Naive B cell (primary cell): Measurements from ENCODE around the gene SMYD3. TPM values are rescaled to one million over a fixed set of nuclear protein-coding genes. Genes with fewer than 3 reads are reported as not detected.

Source experiments
- ATAC-seq, 2 donors: fragments of 150-1000 bp; cut with Tn5 transposase; 2 replicates each; pipeline ENCODE4 v1.10.0; 2021; ENCODE audit warnings: low read depth in 2 of 2, mild to moderate bottlenecking in 2 of 2, moderate library complexity in 2 of 2
- DNase-seq: peaks from one replicate; pipeline ENCODE4 v3.0.0; 2022
- H3K27ac Mint-ChIP-seq, 6 donors: one replicate each; pipeline ENCODE4 v1.8.0; 2020 to 2022; ENCODE audit warnings: mild to moderate bottlenecking in 6 of 6, mixed read lengths in 6 of 6, moderate library complexity in 5 of 6, inconsistent platforms in 2 of 6
- H3K27me3 Mint-ChIP-seq, 3 donors: one replicate each; pipeline ENCODE4 v1.8.0; 2021 to 2022; ENCODE audit warnings: mixed read lengths in 3 of 3, mild to moderate bottlenecking in 1 of 3
- H3K36me3 Mint-ChIP-seq, 2 donors: one replicate each; pipeline ENCODE4 v1.8.0; 2020 to 2022; ENCODE audit warnings: mixed read lengths in 2 of 2, inconsistent platforms in 1 of 2, mild to moderate bottlenecking in 1 of 2
- H3K4me1 Mint-ChIP-seq, 3 donors: one replicate each; pipeline ENCODE4 v1.8.0; 2020 to 2022; ENCODE audit warnings: mixed read lengths in 3 of 3, inconsistent platforms in 1 of 3, mild to moderate bottlenecking in 1 of 3, moderate library complexity in 1 of 3
- H3K4me3 Mint-ChIP-seq, 8 donors: one replicate each; pipeline ENCODE4 v1.8.0; 2020 to 2022; ENCODE audit warnings: mild to moderate bottlenecking in 8 of 8, mixed read lengths in 8 of 8, moderate library complexity in 8 of 8, inconsistent platforms in 2 of 8
- H3K9me3 Mint-ChIP-seq, 7 donors: one replicate each; pipeline ENCODE4 v1.8.0; 2020 to 2022; ENCODE audit warnings: mixed read lengths in 7 of 7, mild to moderate bottlenecking in 5 of 7, inconsistent platforms in 2 of 7, moderate library complexity in 1 of 7
- polyA plus RNA-seq, 6 donors: library from polyadenylated mRNA; unstranded; fragments of 300-500 nt; fragmentation: Illumina TruSeq; gene quantifications; one replicate each; pipeline ENCODE4 v1.2.3, GENCODE V29; 2021; ENCODE audit warnings: low read depth in 6 of 6

SMYD3 gene
- polyA plus RNA-seq, 6 donors from 2014 or later, result 15.8 to 27.3 (median 19.5) TPM

GRCh38 chr1:246159279-246160227 is 347.5 kb downstream of the SMYD3 start:
- Mint-ChIP-seq H3K4me1 (peaks cover 0 to 4% (median 0%) of the 10 kb centered on the region in 3 donors), H3K36me3 (peaks cover 1 to 2% of the 10 kb centered on the region in 2 donors), H3K4me3 (no peak overlapping the region), H3K27me3 (no peaks in the 10 kb centered on the region), H3K9me3 (no peaks in the 10 kb centered on the region), H3K27ac (peak overlapping the region in 1 of 6 donors; percentile 16)
- no peak for ATAC-seq
- DNase-seq, result no peak

- Mint-ChIP-seq H3K9me3 (no peaks in the 10 kb centered on the region), H3K4me3 (no peak overlapping the region), H3K4me1 (peaks cover 0 to 4% (median 0%) of the 10 kb centered on the region in 3 donors), H3K36me3 (no peaks in the 10 kb centered on the region), H3K27me3 (no peaks in the 10 kb centered on the region), H3K27ac (no peak overlapping the region)
- ATAC-seq, result no peak
- no peak for DNase-seq
These were observed 348.9 kb downstream of the SMYD3 start for GRCh38 chr1:246158131-246158530.

GRCh38 chr1:246157516-246157915 is 349.6 kb downstream of the SMYD3 start:
- no peaks in the 10 kb centered on the region for H3K27me3 Mint-ChIP-seq
- no peak overlapping the region for H3K4me3 Mint-ChIP-seq
- H3K36me3 Mint-ChIP-seq, result no peaks in the 10 kb centered on the region
- H3K27ac Mint-ChIP-seq, result no peak overlapping the region
- no peak for DNase-seq
- H3K9me3 Mint-ChIP-seq, result no peaks in the 10 kb centered on the region
- peaks cover 0 to 4% (median 0%) of the 10 kb centered on the region in 3 donors for H3K4me1 Mint-ChIP-seq
- ATAC-seq, result no peak

- Mint-ChIP-seq H3K27ac (peak overlapping the region in 1 of 6 donors; percentile 39), H3K36me3 (no peaks in the 10 kb centered on the region), H3K4me3 (no peak overlapping the region), H3K4me1 (peaks cover 0 to 4% (median 0%) of the 10 kb centered on the region in 3 donors), H3K27me3 (no peaks in the 10 kb centered on the region), H3K9me3 (no peaks in the 10 kb centered on the region)
- DNase-seq (no peak), ATAC-seq (no peak)
These were observed 350.2 kb downstream of the SMYD3 start for GRCh38 chr1:246156847-246157246.

GRCh38 chr1:246155923-246156322 is 351.2 kb downstream of the SMYD3 start:
- H3K27ac Mint-ChIP-seq, result no peak overlapping the region
- H3K4me3 Mint-ChIP-seq, result no peak overlapping the region
- no peaks in the 10 kb centered on the region for H3K27me3 Mint-ChIP-seq
- H3K9me3 Mint-ChIP-seq, result no peaks in the 10 kb centered on the region
- DNase-seq, result no peak
- no peaks in the 10 kb centered on the region for H3K36me3 Mint-ChIP-seq
- no peak for ATAC-seq
- H3K4me1 Mint-ChIP-seq, result peaks cover 0 to 4% (median 0%) of the 10 kb centered on the region in 3 donors

GRCh38 chr1:246153796-246154212 is 353.3 kb downstream of the SMYD3 start:
- ATAC-seq (no peak), DNase-seq (no peak)
- Mint-ChIP-seq H3K4me3 (no peak overlapping the region), H3K36me3 (peaks cover under 1 to 12% of the 10 kb centered on the region in 2 donors), H3K4me1 (peaks cover 0 to 4% (median 0%) of the 10 kb centered on the region in 3 donors), H3K9me3 (peaks cover 0 to 11% (median 3%) of the 10 kb centered on the region in 7 donors), H3K27me3 (no peaks in the 10 kb centered on the region), H3K27ac (peak overlapping the region in 1 of 6 donors; percentile 22)

GRCh38 chr1:246152986-246153431 is 354.1 kb downstream of the SMYD3 start:
- Mint-ChIP-seq H3K9me3 (peaks cover 0 to 18% (median 6%) of the 10 kb centered on the region in 7 donors), H3K36me3 (peaks cover 9 to 19% of the 10 kb centered on the region in 2 donors), H3K27ac (no peak overlapping the region), H3K4me1 (peaks cover 0 to 4% (median 0%) of the 10 kb centered on the region in 3 donors), H3K4me3 (peak overlapping the region in 1 of 8 donors; percentile 22), H3K27me3 (no peaks in the 10 kb centered on the region)
- DNase-seq (no peak), ATAC-seq (no peak)

- Mint-ChIP-seq H3K4me1 (no peaks in the 10 kb centered on the region), H3K4me3 (no peak overlapping the region), H3K27ac (no peak overlapping the region), H3K36me3 (peaks cover 9 to 19% of the 10 kb centered on the region in 2 donors), H3K27me3 (no peaks in the 10 kb centered on the region), H3K9me3 (peaks cover 0 to 18% (median 6%) of the 10 kb centered on the region in 7 donors)
- DNase-seq (no peak), ATAC-seq (no peak)
These were observed 355.2 kb downstream of the SMYD3 start for GRCh38 chr1:246151796-246152434.

- H3K27ac Mint-ChIP-seq, result no peak overlapping the region
- no peak for ATAC-seq
- no peaks in the 10 kb centered on the region for H3K27me3 Mint-ChIP-seq
- no peak overlapping the region for H3K4me3 Mint-ChIP-seq
- H3K9me3 Mint-ChIP-seq, result peaks cover 0 to 18% (median 8%) of the 10 kb centered on the region in 7 donors
- no peaks in the 10 kb centered on the region for H3K4me1 Mint-ChIP-seq
- no peak for DNase-seq
- peaks cover 9 to 23% of the 10 kb centered on the region in 2 donors for H3K36me3 Mint-ChIP-seq
These were observed 357.5 kb downstream of the SMYD3 start for GRCh38 chr1:246149543-246149942.

- Mint-ChIP-seq H3K27ac (no peak overlapping the region), H3K27me3 (no peaks in the 10 kb centered on the region), H3K4me1 (no peaks in the 10 kb centered on the region), H3K4me3 (no peak overlapping the region), H3K9me3 (peaks cover 0 to 18% (median 8%) of the 10 kb centered on the region in 7 donors), H3K36me3 (peaks cover 9 to 23% of the 10 kb centered on the region in 2 donors)
- ATAC-seq, result no peak
- no peak for DNase-seq
These were observed 359.3 kb downstream of the SMYD3 start for GRCh38 chr1:246147524-246148461.

GRCh38 chr1:246146804-246147523 is 360.1 kb downstream of the SMYD3 start:
- no peak for ATAC-seq
- Mint-ChIP-seq H3K27me3 (no peaks in the 10 kb centered on the region), H3K4me1 (no peaks in the 10 kb centered on the region), H3K36me3 (peaks cover 9 to 23% of the 10 kb centered on the region in 2 donors), H3K27ac (peak overlapping the region in 1 of 6 donors; percentile 73), H3K9me3 (peaks cover 0 to 18% (median 8%) of the 10 kb centered on the region in 7 donors), H3K4me3 (no peak overlapping the region)
- DNase-seq, result no peak

- Mint-ChIP-seq H3K4me1 (no peaks in the 10 kb centered on the region), H3K27ac (no peak overlapping the region), H3K4me3 (no peak overlapping the region), H3K27me3 (no peaks in the 10 kb centered on the region), H3K9me3 (peaks cover 0 to 18% (median 8%) of the 10 kb centered on the region in 7 donors), H3K36me3 (peaks cover 9 to 30% of the 10 kb centered on the region in 2 donors)
- DNase-seq (no peak), ATAC-seq (no peak)
These were observed 361.2 kb downstream of the SMYD3 start for GRCh38 chr1:246145900-246146299.
